GM12874 (cell line): Measurements from ENCODE around the gene DNAH14.

Experiments
- CTCF ChIP-seq: IDR thresholded peaks from 2 replicates; pipeline ENCODE4 v1.5.1; 2011; ENCODE audit warnings: low read depth, mild to moderate bottlenecking, control low read depth, low read length, moderate library complexity; ENCODE audit not compliant: insufficient read depth

DNAH14 gene

GRCh38 chr1:225299624-225300023, 370.1 kb downstream of the DNAH14 start:
- TF ChIP-seq CTCF: no peak

GRCh38 chr1:225300381-225300780, 370.9 kb downstream of the DNAH14 start:
- no peak for TF ChIP-seq CTCF

- no peak for TF ChIP-seq CTCF
Measured at GRCh38 chr1:225304996-225305395, 375.5 kb downstream of the DNAH14 start.

- peak; percentile 71 for TF ChIP-seq CTCF
Measured at GRCh38 chr1:225318706-225319575, 389.5 kb downstream of the DNAH14 start.

GRCh38 chr1:225319871-225320270, 390.4 kb downstream of the DNAH14 start:
- TF ChIP-seq CTCF: no peak

DNA sequence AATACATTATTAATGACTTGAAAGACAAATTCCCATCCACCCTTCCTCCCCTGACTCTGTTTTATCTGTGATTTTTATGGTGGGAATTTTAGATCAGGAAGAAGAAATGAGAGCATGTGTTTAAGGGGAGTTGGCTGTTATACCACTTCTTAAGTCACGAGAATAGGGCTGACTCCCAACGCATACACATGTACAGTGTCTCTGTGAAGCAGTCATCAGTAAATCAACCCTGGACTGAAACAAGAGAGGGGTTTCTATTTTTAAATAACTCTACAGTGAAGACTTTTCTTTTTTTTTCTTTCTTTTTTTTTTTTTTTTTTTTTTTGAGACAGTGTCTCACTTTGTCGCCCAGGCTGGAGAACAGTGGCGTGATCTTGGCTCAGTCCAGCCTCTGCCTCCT, 392.3 kb downstream of the DNAH14 start:
- no peak for TF ChIP-seq CTCF

DNA sequence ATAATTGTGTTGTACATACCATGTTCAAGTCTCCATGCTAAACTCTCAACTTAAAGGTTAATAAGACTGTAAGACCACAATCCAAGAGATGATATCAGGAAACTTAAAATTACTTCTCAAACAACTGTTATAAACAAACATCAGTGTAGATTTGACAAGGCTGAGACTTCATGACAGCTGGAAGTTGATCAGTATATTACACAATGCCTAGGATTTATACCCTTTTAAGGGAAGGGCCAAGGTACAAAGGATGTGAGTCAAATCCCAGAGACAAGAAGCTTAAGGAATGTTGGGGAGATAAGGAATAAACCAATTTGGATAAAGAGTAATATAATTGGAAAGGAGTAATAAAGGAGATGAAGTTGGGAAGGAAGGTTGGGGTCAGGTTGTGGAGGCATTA, 399.6 kb downstream of the DNAH14 start:
- no peak for TF ChIP-seq CTCF
